Renal pelvis (tissue), 4 donors: Measurements from ENCODE around the gene CMTM5. TPM values are rescaled to one million over a fixed set of nuclear protein-coding genes. Genes with fewer than 3 reads are reported as not detected.

ENCODE experiments used
- DNase-seq: peaks from one replicate; pipeline ENCODE4 v3.0.0-alpha.2; 2013
- polyA plus RNA-seq, 3 donors: library from polyadenylated mRNA; unstranded; fragments of 120-200 nt; gene quantifications; one replicate each; pipeline ENCODE4 v1.2.1, GENCODE V29; 2013; ENCODE audit not compliant: insufficient read length in 3 of 3

The CMTM5 gene
- polyA plus RNA-seq, 3 donors: 2.3 to 3.1 (median 2.6) TPM

DNA sequence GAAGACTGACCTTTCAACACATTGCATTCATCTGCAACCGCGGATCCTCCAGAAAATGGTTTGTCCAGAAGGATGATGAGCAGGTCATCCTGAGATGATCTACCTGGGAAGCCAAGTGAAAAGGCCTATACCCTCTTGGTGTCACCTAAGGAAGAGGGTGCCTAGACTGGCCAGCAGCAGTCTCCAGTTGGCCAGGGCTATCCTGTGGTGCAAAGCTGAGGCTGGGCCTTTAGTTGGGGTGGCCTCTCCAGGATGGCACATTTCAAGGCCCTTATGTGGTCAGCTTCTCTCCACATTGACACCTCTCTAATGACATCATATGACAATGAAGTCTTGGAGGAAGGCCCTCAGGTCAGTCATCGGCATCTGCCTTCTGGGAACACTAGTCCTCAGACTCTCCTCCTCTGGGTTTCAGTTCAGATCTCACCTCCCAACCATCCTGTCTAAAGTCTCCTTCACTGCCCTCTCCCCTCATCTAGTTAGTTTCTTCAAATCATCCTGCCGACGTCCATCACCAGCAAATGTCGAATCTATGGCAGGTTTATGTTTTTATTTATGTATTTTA, 20.9 kb upstream of the CMTM5 start:
- DNase-seq: no peak

DNA sequence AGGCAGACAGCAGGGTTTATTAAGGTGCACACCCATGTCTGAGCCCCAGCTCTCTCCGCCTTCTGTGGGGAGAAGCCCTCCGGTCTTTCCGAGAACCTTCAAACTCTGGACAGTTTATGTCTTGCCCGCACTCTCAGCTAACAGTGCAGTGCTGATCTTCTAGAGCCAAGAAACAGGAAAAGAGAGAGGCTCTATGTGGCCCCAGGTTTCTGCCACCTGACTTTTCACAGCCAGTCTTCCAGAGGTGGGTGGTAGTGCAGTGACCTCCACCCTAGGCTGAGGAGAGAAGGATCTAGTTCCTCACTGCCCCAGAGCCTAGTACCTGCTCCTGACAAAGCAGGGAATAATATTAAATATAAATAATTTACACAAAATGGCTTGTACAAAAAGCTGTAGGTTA, 20.2 kb upstream of the CMTM5 start:
- no peak for DNase-seq

GRCh38 chr14:23357261-23357660, 19.6 kb upstream of the CMTM5 start:
- no peak for DNase-seq

DNA sequence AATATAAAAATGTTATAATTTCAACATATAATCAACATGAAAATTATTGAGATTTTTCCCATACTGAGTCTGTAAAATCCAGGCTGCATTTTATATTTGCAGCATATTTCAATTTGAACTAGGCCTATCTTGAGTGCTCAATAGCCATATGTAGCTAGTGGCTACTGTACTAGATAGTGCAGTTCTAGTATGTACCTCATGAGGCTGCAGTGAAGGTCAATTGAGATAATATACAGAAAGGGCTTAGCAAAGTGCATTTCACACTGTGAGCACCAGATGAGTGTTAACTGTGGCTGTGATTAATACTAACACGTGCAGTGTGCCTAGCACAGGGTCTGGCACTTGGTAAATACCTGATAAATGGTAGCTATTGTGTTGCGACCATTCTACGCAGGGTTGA, 18.8 kb upstream of the CMTM5 start:
- DNase-seq: no peak

DNA sequence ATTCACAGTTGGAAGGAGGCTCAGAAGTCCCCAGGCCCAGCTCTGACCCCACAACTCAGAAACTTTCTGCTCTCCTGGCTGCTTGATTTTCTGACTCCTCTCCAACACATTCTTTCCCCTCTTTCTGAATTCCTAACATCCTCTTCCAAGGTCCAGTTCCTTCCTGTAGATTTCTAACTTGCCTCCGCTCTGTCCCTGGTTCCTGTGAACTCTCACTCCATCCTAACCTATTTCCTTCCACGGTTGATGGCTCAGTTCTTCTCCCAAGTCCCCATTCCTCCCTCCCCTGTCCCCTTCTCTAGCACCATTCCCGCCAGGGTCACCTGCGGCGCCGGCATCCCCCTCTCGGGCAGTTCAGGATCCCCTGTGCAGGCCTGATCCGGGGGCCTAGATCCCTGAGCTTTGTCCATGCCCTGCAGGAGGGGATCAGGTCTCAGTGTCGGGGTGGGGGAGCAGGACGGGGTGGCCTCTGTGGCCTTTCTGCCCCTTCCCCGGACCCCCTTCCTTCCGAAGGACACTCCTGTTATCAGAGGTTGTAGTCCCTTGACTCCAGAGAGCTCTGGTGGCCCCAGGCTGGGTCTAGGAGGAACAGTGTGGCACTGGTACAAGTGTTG, 18.2 kb upstream of the CMTM5 start:
- DNase-seq: no peak

DNA sequence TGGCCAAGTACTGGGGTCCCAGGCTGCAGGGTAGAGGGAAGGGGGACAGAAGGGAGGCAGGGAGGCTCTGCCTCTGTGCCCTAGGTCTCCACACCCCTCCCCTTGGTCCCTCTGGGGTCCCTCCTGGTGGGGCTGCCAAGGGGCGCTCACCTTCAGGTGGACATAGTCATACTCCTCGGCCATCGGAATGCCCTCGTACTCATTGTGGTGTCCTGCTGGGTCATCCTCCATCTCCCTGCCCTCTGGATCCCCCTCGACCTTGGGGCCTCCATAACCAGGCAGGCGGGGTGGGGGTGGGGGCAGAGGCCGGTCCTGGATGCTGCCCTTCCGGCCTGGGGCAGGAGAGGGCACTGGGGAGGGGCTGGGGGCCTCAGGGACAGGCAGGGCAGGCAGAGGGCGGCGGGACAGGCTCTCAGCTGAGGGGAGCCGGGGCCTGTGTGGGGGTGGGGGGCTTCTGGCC, 17.6 kb upstream of the CMTM5 start:
- no peak for DNase-seq

- no peak for DNase-seq
Observed at GRCh38 chr14:23359722-23360447, 17.0 kb upstream of the CMTM5 start.

DNA sequence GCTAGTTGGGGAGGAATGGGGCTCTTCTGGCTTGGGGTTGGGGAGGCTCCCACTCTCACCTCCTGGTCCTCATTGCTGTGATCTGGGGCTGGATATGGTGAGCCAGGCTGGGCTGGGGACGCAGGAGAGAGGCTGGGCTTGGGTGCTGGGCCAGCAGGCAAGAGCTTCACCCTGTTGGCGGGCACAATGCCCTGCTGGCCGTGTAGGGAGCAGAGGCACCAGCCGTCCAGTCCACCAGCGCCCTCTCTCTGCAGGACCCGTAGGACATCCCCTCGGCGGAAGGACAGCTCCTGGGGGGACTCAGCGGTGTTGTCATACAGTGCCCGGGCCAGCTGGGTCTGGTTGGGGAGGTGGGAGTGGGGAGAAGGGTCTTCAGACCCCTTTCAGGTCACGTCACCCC, 16.4 kb upstream of the CMTM5 start:
- DNase-seq: no peak

- no peak for DNase-seq
Observed at GRCh38 chr14:23361320-23361719, 15.5 kb upstream of the CMTM5 start.

DNA sequence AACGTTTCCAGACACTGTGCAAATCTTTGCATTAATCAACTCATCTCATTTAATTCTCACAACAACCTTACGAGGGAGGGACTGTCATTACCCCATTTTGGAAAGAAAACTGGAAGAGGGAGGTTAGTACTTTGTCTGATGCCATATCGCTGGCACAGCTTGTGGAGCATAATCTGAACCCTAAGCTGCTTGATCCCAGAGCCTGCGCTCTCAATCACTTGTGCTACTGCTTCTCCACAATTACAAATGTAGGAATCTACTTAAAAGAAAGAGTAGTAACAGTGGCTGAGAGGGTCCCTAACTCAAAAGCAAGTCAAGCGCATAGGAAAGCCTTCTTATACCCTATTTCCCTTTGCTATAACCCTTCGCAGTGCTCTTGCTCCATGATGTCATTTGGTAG, 15.1 kb upstream of the CMTM5 start:
- no peak for DNase-seq

DNA sequence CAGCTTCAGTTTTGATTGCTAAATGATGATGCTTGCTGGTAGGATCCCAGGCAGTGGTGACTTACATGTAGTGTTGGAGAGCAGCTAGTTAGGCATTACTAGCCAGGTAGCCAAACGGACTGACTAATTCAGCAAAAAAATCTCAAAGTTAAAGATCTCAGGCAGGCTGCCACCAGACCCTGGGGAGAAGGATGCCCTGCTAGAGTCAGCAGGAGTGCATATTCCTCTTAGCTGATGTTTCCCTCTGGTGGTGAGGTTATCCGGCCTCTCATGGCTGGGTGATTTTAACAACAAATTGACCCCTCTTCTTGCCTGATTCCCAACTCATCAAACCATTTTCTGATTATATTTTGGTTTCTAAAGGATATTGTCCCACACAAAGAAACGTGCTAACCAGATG, 14.6 kb upstream of the CMTM5 start:
- no peak for DNase-seq

DNA sequence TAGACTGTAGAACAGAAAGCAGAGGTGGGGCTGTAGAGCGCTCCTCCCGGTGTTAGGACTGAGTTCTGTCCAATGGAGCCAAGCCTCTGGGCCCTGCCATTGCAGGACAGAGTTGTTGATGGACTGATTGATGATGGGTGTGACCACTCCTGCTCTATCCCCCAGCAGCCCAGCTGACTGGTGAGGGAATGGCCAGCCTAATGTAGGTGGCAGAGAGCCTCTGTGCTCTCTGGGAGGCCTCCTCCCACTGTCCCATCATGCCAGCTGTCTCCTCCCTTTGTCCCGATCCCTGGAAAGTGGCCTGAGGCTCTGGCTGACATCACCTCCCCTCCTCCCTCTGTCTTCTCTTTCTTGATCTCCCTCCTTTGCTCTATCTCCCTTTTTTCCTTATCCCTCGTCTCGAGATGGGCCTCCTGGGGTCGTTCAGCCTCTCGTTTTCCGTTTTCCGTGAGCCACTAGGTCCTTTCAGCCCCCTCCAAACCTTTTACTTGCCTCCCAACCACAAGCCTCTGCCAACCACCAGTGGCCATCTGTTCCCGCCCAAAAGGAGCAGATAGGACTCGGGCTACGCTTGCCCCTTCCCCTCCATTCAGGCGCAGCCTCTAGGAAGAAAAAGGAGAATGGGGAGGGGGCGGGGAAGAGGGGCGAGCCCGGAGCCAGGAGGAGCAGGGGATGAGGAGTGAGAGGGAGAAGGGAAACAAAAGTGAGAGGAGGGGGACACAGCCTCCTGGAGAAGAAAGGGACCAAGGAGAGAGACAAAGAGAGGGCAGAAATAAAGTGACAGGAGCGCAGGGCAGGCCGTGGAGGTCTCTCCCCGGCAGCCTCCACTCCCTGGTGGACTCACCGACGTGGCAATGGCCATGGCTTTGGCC, 12.4 kb upstream of the CMTM5 start:
- DNase-seq: peak; percentile 39

DNA sequence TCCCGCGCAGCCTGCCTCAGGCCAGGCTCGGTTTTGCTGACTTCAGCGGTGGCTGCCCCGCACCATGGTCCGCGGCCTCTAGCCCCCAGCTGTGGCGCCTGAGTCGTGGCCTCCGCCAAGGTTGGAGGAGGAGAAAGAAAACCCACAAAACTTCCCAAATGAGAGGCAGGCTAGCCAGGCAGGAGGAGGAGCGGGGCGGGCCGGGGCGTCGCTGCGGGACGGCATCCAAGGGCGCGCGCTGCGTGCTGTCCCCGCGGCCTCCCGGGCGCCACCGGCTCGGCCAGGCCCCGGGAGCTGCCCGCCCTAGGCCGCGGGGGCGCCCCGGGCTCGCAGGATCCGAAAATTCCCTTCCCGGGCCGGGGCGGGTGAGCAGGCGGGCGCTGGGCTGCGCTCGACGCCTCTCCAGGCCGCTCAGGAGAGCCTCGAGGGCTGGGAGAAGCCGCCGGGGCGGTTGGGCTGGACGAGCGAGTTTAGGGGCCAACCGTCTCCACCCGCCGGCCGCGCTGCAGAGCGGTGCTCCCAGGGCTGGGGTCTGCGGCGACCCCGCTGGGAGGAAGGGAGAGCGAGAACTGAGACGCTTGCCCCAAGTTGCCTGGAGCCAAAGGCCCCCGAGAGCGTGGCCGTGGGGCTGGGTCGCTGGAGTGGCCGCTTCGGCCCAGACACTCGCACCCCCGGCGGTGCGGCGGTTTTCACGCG, 11.7 kb upstream of the CMTM5 start, which contains the start of gene EFS:
TSS of gene EFS (minus strand) at position 137 of the 696 bp plus-strand sequence. CDS start 147 bp downstream, outside the sequence.
- DNase-seq: peak; percentile 35

GRCh38 chr14:23365732-23366425, 11.0 kb upstream of the CMTM5 start:
- DNase-seq: peak; percentile 95

GRCh38 chr14:23366426-23366921, 10.4 kb upstream of the CMTM5 start:
- no peak for DNase-seq

- no peak for DNase-seq
Observed at GRCh38 chr14:23370221-23370620, 6.6 kb upstream of the CMTM5 start.

GRCh38 chr14:23371865-23372264, 5.0 kb upstream of the CMTM5 start:
- DNase-seq: no peak

DNA sequence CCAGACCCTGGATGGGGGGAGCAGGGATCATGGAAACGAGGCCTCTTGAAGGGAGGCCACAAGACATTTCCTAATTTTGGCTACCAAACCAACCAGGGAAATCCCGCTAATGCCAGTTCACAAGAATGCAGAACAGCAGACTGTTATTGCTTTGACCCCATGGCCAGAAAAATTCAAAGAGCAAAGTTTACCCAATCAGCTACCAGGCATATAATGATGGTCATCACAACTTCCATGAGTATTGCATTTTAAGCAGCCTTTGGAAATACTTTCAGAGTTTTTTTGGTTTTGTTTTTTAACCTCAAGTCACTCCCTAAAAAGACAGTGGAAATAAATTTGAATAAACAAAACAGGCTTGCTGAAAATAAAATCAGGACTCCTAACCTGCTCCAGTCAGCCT, 4.3 kb upstream of the CMTM5 start, which contains the start of gene IL25:
TSS of gene IL25 (plus strand) at position 301 of the 400 bp plus-strand sequence.
- DNase-seq: no peak

- no peak for DNase-seq
Observed at GRCh38 chr14:23373041-23373440, 3.8 kb upstream of the CMTM5 start.

DNA sequence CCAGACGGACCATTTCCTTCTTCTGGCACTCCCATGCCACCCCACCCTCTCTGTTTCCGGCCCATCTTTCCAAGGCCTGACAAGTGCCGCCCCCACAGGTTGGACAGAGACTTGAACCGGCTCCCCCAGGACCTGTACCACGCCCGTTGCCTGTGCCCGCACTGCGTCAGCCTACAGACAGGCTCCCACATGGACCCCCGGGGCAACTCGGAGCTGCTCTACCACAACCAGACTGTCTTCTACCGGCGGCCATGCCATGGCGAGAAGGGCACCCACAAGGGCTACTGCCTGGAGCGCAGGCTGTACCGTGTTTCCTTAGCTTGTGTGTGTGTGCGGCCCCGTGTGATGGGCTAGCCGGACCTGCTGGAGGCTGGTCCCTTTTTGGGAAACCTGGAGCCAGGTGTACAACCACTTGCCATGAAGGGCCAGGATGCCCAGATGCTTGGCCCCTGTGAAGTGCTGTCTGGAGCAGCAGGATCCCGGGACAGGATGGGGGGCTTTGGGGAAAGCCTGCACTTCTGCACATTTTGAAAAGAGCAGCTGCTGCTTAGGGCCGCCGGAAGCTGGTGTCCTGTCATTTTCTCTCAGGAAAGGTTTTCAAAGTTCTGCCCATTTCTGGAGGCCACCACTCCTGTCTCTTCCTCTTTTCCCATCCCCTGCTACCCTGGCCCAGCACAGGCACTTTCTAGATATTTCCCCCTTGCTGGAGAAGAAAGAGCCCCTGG, 1.2 kb upstream of the CMTM5 start:
- no peak for DNase-seq
